Heart right ventricle (tissue), 16 donors: ENCODE results near the gene PPP6R3. TPM values are rescaled to one million over a fixed set of nuclear protein-coding genes. Genes with fewer than 3 reads are reported as not detected.

ENCODE experiments used
- ATAC-seq, 8 donors: fragments of 200-7000 bp; cut with Tn5 transposase; one replicate each; pipeline ENCODE4 v1.9.1; 2020; ENCODE audit warnings: mild to moderate bottlenecking in 8 of 8, moderate library complexity in 8 of 8, moderate number of reproducible peaks in 1 of 8
- DNase-seq, 2 donors: peaks; one replicate each; pipeline ENCODE4 v3.0.0-alpha.2; 2020
- H3K27ac ChIP-seq, 10 donors: fragments of 200-600 bp; sonication (generic) in 2 of 10; one replicate each; pipeline versions ENCODE4 v1.5.0 to v1.8.0; 2020 to 2022; ENCODE audit warnings: mild to moderate bottlenecking in 3 of 10
- H3K27me3 ChIP-seq, 7 donors: fragments of 200-600 bp; one replicate each; pipeline ENCODE4 v1.8.0; 2021 to 2022; ENCODE audit warnings: mild to moderate bottlenecking in 2 of 7
- H3K36me3 ChIP-seq, 9 donors: fragments of 200-600 bp; sonication (generic) in 1 of 9; one replicate each; pipeline versions ENCODE4 v1.5.0 to v1.8.0; 2020 to 2022; ENCODE audit warnings: mild to moderate bottlenecking in 2 of 9
- H3K4me1 ChIP-seq, 9 donors: fragments of 200-600 bp; sonication (generic) in 1 of 9; one replicate each; pipeline versions ENCODE4 v1.5.0 to v1.8.0; 2020 to 2022; ENCODE audit warnings: mild to moderate bottlenecking in 4 of 9
- H3K4me3 ChIP-seq, 10 donors: fragments of 200-600 bp; sonication (generic) in 2 of 10; one replicate each; pipeline versions ENCODE4 v1.5.0 to v1.8.0; 2020 to 2022; ENCODE audit warnings: mild to moderate bottlenecking in 7 of 10, moderate library complexity in 2 of 10
- H3K9me3 ChIP-seq, 11 donors: fragments of 200-600 bp in 10 of 11; sonication (generic) in 2 of 11; one replicate each; pipeline versions ENCODE4 v1.5.0 to v1.8.0; 2013 to 2022; ENCODE audit warnings: mild to moderate bottlenecking in 2 of 11, control low read depth in 1 of 11, moderate library complexity in 1 of 11
- CTCF ChIP-seq, 9 donors: fragments of 200-600 bp; sonication (generic) in 2 of 9; IDR thresholded peaks; one replicate each; pipeline versions ENCODE4 v1.5.0 to v1.8.0; 2021 to 2022; ENCODE audit warnings: antibody characterized with exemption in 9 of 9, mild to moderate bottlenecking in 5 of 9, moderate library complexity in 1 of 9
- WGBS, 2 donors: extraction: QIAGEN DNeasy Blood & Tissue Kit; methylation state at CpG; one replicate each; pipeline ENCODE4 v1.1.7; 2013; ENCODE audit warnings: inconsistent platforms in 1 of 2; 5-methylcytosine and 5-hydroxymethylcytosine counted together
- intact Hi-C, 10 donors: fragments of 100-400 bp; cut with DNase I; formaldehyde crosslinking; loops; one replicate each; pipeline versions ENCODE4 v1.11.1 to v1.14.2; 2022
- polyA plus RNA-seq, 2 donors: library from polyadenylated mRNA; stranded (reverse); fragments of 200-250 nt; gene quantifications; one replicate each; pipeline ENCODE4 v1.2.3, GENCODE V29; 2013
- total RNA-seq, 10 donors: library from RNA; stranded (reverse); fragmentation: NEBNext Ultra II Directional in 3 of 10; extraction: Animal tissue kit (Norgen Biotek cat#: 25700) in 3 of 10; gene quantifications; one replicate each; pipeline versions ENCODE4 v1.2.1 to v1.2.4, GENCODE V29; 2021 to 2023
- donor health status: Arrhythmogenic right ventricular cardiomyopathy.
- donor health status: ischemic (EF 13 %, LVEDD 7.1; RV severe dilation, severe dysfunction).
- donor health status: healthy with polysubstance abuse.
- donor health status: DM: no; HTN: yes; CAD: no.
- donor health status: DM: no; HTN: no; CAD: no.
- donor health status: ischemic (EF 25% LVEDD 6.9; RV normal size, moderate dysfunction).
- donor health status: ischemic (EF 25% LVEDD 5.7; RV mildly dilated, moderate dysfunction).
- donor health status: healthy.
- donor health status: DM: yes; HTN: yes; CAD: no.
- donor health status: Ischemic cardiomyopathy.
- donor health status: ischemic (EF 35%, LVEDD 5.7; RV mildly dilated, moderate dysfunction).
- donor health status: nonischemic (EF 11% LVEDD 7.7; RV severe dilation, severe dysfunction).
- donor health status: DM: yes; HTN: yes; CAD: no.
- donor health status: PGD.
- donor health status: ischemic (EF 29% LVEDD 5.4; RV normal size, mild dysfunction).
- donor health status: nonischemic (EF 23%, LVEDD 6.1; RV moderate dilation, normal function).

Gene PPP6R3
- total and polyA plus RNA-seq, 12 donors: 18.4 to 98.1 (median 80.8) TPM

DNA sequence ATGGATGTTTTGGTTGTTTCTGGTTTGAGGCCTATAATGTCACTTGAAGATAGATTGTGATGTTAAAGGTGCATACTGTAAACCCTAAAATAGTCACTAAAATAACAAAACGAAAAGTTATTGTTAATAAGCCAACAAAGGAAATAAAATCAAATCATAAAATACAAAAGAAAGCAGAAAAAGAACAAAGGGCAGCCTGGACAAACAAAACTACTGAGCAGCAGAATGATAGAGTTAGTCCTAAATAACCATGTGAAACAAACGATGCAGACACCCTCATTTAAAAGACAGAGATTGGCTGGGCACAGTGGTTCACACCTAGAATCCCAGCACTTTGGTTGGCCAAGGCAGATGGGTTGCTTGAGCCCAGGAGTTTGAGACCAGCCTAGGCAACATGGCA lies 132.9 kb downstream of the PPP6R3 start:
- WGBS, 2 donors: 74 to 81% methylated on average over 2 of the region's 2 CpGs
- ATAC-seq: no peak
- H3K36me3 ChIP-seq: peaks cover 0 to 100% (median 52%) of the 10 kb centered on the region in 9 donors
- no peak for TF ChIP-seq CTCF (IDR thresholded peaks at IDR 0.05)
- no peak for DNase-seq
- H3K27me3 ChIP-seq: no peaks in the 10 kb centered on the region
- no peaks in the 10 kb centered on the region for H3K9me3 ChIP-seq
- H3K4me3 ChIP-seq: no peak overlapping the region
- peaks cover 0 to 14% (median 0%) of the 10 kb centered on the region in 9 donors for H3K4me1 ChIP-seq
- H3K27ac ChIP-seq: no peak overlapping the region
- intact Hi-C loops: loop anchor here in 2 of 10 donors (10.0 kb wide), 2 partner anchors 119 to 129 kb away; partner anchors contain the start of gene PPP6R3 (in 1 of the 2)

- DNase-seq (no peak), ATAC-seq (no peak)
- H3K4me1 ChIP-seq: peaks cover 0 to 11% (median 0%) of the 10 kb centered on the region in 9 donors
- H3K9me3 ChIP-seq: no peaks in the 10 kb centered on the region
- no peaks in the 10 kb centered on the region for H3K27me3 ChIP-seq
- WGBS, 2 donors: 95 to 96% methylated on average over 4 of the region's 4 CpGs
- TF ChIP-seq CTCF (IDR thresholded peaks at IDR 0.05): no peak
- no peak overlapping the region for H3K4me3 ChIP-seq
- intact Hi-C loops: loop anchor here in 2 of 10 donors (10.0 kb wide), 2 partner anchors 119 to 129 kb away; partner anchors contain the start of gene PPP6R3 (in 1 of the 2)
- peaks cover 0 to 100% (median 52%) of the 10 kb centered on the region in 9 donors for H3K36me3 ChIP-seq
- H3K27ac ChIP-seq: no peak overlapping the region
Measured at GRCh38 chr11:68594123-68594522, 133.6 kb downstream of the PPP6R3 start.

DNA sequence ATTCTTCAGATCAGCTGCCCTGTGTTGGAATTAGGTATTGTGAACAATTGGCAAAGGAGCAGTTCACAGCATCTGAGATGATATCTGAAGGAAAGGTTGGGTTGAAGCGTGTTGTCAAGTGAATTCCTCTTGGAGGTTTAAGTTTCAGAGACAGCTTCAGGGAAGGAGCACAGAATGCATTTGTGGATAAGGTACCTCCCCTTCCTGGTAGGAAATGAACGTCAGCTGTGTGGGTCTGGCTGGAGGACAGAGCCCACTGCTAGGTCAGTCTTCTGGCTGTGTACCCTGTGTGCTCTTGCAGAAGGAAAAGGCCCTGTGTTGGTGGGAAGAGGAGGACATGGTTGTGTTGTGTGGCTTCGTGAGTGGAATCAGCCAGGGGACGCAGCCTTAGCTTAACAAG lies 135.7 kb downstream of the PPP6R3 start:
- no peak for TF ChIP-seq CTCF (IDR thresholded peaks at IDR 0.05)
- Histone ChIP-seq H3K4me3 (no peak overlapping the region), H3K27ac (no peak overlapping the region), H3K4me1 (no peaks in the 10 kb centered on the region), H3K27me3 (no peaks in the 10 kb centered on the region), H3K36me3 (peaks cover 2 to 100% (median 64%) of the 10 kb centered on the region in 9 donors), H3K9me3 (no peaks in the 10 kb centered on the region)
- peak in 1 of 8 donors; percentile 26 for ATAC-seq
- intact Hi-C loops: loop anchor here in 2 of 10 donors (10.0 kb wide), 2 partner anchors 121 to 131 kb away; partner anchors contain the start of gene PPP6R3 (in 1 of the 2)
- DNase-seq: no peak
- 77 to 92% methylated on average over 4 of the region's 4 CpGs for whole genome bisulfite sequencing, 2 donors

- Histone ChIP-seq H3K27me3 (no peaks in the 10 kb centered on the region), H3K4me1 (no peaks in the 10 kb centered on the region), H3K27ac (no peak overlapping the region), H3K9me3 (no peaks in the 10 kb centered on the region), H3K36me3 (peaks cover 6 to 100% (median 68%) of the 10 kb centered on the region in 9 donors), H3K4me3 (no peak overlapping the region)
- peak in 1 of 8 donors; percentile 24 for ATAC-seq
- WGBS, 2 donors: 89 to 95% methylated on average over 7 of the region's 7 CpGs
- intact Hi-C loops: loop anchor here in 2 of 10 donors (10.0 kb wide), 2 partner anchors 124 to 134 kb away; partner anchors contain the start of gene PPP6R3 (in 1 of the 2)
- TF ChIP-seq CTCF (IDR thresholded peaks at IDR 0.05): no peak
- DNase-seq: no peak
Measured at GRCh38 chr11:68598816-68599653, 138.5 kb downstream of the PPP6R3 start.
